GM18511 (cell line): ENCODE measurements around the gene RNF11.
A peak's percentile ranks its signal among the peaks of the same experiment; 100 is the strongest.

Experiments
- ATAC-seq: cut with Tn5 transposase; IDR thresholded peaks from one replicate; pipeline ENCODE4 v1.9.1; 2021; ENCODE audit warnings: mild to moderate bottlenecking, moderate library complexity; ENCODE audit not compliant: unreplicated experiment

RNF11 gene

DNA sequence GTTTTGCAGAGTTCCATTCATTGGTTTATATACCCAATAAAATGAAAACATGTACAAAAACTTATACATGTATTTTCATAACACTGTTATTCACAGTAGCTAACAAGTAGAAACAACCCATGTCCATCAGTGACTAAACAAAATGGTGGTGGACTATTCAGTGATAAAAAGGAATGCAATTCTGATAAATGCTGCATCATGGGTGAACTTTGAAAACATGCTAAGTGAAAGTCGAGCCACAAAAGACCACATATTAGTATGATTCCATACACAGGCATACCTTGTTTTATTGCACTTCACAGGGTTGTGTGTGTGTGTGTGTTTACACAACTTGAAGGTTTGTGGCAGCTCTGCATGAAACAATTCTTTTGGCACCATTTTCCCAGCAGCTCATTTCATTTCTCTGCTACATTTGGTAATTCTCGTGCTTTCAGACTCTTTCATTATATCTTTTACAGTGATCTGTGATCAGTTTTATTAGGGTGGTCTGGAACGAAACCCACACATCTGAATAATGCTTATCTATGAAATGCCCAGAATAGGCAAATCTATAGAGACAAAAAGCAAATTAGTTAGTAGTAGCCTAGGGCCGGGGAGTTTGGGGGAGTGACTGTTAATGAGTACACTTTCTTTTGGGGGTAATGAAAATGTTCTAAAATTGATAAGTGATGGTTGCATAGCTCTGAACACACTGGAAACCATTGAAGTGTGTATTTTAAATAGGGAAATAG lies 27.2 kb downstream of the RNF11 start:
- ATAC-seq = no peak

DNA sequence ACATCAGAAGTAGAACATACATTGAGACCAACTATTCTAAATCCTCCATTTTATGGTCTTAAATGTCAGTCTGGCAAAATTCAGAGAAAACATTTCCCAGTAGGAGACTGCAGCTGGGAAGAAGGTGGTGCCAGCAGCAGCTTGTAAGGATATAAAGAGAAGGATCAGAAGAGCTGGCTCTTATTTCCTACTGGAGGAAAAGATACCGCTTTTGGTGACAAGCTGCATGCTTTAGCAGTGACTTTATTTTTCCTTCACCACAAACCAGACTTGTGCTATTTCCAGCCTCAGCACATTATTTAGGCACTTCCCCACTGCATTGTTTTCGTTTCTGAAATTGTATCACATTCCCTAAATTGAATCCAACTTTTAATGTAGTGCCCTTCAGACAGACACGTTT lies 28.4 kb downstream of the RNF11 start:
- ATAC-seq = no peak

DNA sequence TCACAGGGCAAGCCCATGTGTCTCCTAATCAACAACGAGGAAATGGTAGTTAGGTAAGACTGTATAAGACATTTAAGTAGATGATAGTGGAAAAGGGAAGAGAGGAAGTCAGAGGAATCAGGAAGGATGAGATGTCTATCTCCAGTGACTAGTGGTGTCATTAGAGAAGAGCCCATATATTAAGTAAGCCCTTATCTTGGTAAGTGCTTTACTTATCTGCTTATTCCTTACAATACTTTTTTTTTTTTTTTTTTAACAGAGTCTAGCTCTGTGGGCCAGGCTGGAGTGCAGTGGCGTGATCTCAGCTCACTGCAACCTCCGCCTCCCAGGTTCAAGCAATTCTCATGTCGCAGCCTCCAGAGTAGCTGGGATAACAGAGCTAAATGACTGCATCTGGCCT lies 29.5 kb downstream of the RNF11 start:
- ATAC-seq = no peak

DNA sequence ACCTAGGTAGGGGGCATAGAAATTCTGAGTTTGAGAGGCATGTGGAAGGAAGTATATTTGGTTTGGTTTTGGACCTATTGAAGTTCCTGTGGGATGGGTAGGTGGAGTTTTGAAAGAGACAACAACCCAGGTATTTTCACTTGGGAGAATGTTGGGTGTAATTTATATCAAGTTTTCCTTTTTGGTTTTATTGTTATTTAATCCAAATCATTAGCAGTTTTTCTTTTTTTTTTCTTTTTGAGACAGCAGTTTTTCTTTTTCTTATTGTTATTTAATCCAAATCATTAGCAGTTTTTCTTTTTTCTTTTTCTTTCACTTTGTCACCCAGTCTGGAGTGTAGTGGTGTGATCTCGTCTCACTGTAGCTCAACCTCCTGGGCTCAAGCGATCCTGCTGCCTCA lies 30.1 kb downstream of the RNF11 start:
- no peak for ATAC-seq

DNA sequence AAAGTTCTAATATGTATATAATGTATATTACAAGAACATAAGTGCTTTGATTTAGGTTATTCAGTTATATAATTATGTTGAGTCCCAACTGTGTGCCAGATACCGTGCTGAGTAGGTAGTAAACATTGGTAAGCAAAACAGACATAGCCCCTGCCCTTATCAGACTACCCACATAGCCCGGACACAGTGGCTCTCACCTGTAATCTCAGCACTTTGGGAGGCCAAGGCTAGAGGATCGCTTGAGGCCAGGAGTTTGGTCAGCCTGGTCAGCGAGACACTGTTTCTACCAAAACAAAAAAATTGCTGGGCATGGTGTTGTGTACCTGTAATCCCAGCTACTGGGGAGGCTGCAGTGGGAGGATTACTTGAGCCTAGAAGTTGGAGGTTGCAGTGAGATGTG lies 30.7 kb downstream of the RNF11 start:
- ATAC-seq = no peak

DNA sequence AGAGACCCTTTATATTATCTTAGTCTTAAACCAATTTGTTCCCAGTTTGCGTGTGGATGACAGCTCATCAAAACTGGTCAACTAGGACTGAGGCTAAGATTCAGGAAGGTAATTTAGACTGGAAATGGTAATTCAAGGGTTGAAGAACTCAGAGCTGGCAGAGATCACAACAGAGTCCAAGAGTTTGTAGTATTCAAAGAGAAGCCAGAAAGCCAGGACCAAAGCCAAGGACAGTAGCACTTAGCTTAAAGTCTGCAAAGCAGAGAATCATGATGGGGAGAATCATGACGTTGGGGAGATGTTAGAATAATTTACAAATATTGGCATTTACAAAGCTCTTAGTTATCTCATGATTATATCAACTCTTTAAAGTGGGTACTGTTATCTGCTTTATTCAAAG lies 32.6 kb downstream of the RNF11 start:
- ATAC-seq = peak; percentile 34

DNA sequence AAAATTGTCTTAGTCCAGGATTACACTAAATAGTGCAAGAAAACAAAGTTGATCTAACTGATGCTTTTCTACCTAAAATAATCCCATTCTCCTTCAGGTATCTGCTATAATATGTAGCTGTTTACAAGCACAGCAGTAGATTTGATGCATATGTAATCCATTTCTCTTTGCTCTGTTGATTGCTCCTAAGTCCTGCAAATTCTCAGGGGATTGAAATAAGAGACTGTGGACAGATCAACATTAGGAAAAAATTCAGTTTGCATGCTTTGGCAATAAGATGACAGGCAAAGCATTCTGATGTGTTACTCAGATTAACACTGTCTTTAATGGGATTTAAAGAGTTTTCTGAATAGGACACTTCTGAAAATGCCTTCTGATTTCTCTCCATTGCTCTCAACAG lies 34.7 kb downstream of the RNF11 start:
- no peak for ATAC-seq

DNA sequence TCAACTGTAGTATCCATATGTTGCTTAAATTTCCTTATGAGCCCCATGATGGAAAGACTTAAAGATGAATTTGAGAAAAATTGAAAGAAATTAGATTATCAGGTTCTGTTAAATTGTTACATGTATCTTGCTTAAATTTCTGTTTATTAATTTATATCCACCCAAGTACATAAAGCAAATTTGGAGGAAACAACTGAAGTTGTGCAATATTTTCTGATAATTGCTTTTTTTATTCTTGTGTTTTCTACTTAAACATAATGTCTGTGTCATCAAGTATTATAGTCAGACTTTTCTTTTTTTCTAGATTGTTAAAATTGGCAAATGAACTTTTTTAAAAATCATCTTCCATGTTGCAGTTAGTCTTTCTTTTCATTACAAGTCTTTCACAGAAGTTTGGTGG lies 36.8 kb downstream of the RNF11 start:
- ATAC-seq = no peak

DNA sequence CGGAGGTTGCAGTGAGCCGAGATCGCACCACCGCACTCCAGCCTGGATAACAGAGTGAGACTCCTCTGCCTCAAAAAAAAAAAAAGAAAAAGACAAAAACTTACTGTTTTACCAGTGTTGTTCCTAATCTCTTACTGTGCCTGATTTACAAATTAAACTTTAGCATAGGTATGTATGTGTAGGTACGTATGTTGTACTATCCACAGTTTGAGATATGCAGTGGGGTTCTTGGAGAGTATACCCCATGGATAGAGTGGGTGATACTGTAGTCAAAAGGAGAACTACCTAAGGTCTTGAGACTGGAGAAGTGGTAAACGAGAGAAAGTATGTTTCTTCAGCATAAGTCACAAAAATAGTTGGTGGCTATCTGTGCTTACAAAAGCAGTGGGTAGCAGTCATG lies 38.6 kb downstream of the RNF11 start:
- ATAC-seq = no peak

DNA sequence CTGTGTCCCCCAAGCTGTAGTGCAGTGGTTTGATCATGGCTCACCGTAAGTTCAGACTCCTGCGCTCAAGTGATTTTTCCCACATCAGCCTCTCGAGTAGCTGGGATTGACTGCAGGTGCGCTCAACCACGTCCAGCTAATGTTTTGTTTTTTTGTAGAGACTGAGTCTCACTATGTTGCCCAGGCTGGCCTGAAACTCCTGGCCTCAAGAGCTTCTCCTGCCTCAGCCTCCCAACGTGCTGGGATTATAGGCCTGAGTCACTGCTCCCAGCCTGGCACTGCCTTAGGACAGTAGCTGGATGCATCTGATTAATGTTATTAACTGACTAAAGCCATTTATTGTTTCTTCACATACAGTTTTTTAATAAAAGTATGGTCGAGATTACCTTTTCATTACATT lies 40.2 kb downstream of the RNF11 start:
- no peak for ATAC-seq

DNA sequence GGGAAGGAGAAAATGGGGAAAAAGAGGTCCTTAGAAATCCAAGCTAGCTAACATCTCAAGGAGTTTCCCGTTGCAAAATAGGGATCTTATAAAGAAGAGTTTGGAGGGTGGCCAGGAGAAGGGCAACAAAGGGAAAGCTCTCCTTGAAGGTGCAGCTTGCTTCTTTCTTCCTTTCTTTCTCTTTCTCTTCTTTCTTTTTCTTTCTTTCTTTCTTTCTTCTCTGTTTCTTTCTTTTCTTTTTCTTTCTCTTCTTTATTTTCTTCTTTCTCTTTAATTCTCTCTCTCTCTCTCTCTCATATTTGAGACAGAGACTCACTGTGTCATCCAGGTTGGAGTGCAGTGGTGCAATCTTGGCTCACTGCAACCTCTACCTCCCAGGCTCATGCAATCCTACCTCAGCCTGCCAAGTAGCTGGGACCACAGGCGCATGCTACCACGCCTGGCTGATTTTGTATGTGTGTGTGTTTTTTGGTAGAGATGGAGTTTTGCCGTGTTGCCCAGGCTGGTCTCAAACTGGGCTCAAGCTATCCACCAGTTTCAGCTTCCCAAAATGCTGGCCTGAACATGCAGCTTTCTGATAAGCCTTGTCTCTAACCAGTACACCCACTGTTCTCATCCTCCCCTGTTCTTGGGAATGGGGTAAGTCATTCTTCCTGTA lies 44.4 kb downstream of the RNF11 start:
- no peak for ATAC-seq

DNA sequence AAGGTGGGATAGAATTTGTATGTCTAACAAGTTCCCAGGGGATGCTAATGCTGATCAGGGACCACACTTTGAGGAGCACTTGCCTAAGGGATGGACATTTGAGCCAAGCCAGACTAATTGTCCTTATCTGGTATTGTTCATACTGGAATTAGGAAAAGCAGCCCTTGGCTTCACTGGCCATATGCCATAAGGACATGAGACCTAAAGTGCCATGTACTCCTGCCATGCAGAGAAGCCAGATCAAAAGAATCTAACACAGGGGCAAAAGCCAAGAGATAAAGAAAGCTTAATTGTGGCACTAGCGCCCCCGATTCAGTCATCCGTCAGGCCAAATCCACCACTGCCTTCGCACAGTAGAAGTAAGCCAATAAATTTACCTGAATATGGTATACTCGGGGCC lies 45.7 kb downstream of the RNF11 start:
- no peak for ATAC-seq

DNA sequence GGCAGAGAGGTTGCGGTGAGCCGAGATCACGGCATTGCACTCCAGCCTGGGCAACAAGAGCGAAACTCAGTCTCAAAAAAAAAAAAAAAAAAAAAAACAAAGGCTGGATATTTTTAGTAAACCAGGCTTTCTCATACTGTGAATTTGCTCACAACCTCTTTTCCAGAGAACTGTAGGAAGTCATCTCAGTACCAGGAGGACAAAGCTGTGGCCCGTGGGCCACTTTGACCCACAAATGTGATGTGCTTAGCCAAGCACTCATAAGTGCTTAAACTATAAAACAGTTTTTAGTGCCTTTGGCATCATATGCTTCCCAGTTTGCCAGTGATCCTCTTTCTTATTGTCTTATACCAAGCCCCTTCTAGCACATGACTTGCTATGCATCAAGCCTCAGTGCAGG lies 46.5 kb downstream of the RNF11 start:
- ATAC-seq = no peak

DNA sequence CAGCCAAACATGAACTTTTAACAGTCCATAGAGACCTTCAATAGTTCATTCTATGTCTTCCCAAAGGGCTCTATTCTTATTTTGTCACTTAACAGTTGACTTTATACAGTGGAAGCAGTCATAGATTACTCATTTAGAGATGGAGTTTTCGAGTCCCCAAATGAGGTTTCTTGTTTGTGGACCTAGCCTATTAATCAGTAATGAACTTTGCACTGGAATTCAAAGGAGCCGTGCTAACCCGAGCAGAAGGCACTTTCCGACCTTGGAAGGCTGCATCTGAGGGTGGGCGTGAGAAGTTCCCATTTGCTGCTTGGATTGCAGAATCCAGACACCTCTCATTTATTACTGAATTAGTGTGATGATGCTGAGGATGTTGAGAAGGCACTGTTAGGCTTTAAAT lies 47.9 kb downstream of the RNF11 start:
- ATAC-seq = no peak

DNA sequence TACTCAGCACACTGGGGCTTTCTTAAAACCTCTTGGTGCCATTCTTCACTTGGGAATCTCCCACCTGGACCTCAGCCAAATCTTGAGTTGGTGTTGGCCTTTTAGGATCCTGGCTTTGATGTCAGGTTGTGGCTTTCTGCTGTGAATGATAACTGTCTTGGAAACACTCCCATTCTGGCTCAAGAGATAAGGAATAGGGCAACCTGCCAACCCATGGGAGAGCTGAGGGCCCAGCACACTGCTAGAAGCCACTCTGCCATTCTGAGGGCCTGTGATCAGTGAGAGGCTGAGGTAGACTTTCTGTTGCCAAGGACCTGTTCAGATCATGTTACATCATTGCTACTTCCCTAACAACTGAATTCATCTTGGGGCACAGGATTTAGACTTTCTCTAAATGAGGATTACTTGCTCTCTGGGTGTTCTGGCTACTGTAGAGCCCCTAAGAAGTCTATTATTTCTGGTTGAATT lies 48.4 kb downstream of the RNF11 start:
- peak; percentile 54 for ATAC-seq

DNA sequence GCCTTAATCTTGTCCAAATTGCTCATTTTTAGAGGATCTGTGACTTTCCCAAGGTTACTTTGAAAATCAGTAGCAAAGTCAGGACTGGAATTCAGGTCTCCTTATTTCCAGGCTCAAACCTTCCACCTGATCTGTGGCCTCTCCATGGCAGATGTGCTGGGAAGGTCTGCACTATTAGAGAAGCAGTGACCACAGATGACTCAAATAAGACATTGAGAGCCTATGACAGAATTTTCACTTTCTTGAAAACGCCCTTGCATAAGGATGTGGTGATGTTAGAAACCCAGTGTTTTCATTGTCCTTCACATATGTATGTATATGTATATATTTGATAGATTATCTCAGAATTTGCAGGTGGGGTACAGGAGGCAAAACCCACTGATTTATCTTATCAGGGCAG lies 49.0 kb downstream of the RNF11 start:
- peak; percentile 96 for ATAC-seq

DNA sequence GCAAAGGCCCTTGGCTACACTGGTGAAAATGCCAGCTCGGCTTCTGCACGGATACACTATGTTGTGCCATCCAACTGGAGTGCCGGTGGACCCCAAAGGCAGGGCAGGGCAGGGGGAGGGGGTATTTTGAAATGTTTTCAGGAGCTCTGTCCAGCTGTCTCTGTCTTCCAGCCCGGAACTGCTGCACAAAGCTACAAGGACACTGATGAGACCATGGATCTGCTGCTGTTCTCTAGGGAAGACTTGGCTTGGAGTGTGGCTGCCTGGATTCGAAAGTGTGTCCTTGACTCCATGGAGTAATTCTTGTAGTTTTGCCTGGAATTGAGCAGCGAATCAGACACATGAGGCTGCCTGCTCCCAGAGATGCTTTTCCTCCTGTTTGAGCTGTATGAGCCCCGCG lies 51.9 kb downstream of the RNF11 start:
- ATAC-seq = no peak

DNA sequence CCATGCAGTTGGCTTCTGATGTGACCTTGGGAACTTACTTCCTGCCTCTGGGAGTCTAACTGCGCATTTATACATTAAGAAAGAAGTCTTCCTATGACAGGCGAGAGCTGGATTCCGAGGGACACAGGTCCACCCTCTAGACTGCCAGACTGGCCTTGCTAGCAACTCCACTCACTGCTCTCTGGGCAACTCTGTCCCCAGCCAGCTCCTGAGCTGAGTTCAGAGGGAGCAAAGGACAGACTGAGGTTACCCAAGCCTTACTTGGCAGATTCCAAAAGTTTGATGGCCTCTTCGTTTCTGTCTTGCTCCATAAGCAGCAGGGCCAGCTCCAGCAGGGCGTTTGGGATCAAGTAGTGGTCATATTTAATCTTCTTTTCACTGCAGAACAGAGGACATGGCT lies 52.5 kb downstream of the RNF11 start:
- ATAC-seq = no peak

DNA sequence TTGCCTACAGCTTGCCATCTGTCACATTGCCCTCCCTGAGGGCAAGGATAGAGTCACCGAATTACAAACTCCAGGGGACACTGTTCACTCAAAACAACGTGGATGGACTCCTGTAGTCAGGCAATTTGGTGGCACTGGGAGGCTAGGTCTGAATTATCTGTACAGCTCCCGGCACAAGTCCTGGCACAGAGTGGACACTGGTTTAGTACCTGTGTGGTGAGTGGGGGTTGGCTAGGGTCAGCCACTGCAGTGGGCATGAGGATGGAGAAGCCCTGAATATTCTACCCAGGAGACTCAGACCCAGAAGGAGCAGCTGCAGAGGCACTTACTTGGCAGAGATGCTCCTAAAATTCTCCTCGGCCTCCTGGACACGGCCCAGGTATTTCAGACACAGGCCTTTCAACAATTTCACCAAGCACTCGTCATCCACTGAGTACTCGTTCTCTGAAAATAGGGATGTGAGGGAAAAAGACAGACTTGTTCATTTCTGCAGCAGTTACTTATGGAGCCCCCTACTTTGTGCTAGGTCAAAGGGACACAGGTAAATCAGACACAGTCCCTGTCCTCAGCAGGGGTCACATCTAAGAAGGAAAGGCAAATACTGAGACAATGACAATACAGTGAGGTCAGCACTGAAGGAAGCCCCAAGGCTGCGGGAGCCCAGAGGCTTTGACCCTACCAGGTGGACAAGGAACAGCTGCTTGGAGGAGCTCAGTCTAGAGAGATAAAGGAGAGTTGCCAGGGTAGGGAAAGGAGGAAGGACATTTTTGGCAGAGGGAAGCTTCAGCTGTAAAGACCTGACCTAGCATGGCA lies 53.8 kb downstream of the RNF11 start:
- no peak for ATAC-seq

DNA sequence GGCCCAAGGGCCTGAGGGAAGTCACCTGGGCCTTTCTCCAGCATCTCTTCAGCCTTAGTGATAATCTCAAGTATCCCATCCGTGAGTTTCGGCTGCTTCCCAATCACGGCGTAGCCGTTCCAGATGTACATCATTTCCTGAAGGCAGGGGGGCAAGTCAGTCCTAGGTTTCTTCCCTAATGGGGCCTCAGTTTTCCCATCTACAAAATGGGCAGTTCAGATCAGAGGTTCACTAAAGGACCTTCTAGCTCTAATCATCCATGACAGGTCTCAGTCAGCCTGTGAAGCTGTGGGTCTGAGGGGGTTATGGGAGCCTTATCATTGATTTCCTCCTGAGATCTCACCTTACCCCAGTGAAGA lies 54.4 kb downstream of the RNF11 start:
- ATAC-seq = no peak

DNA sequence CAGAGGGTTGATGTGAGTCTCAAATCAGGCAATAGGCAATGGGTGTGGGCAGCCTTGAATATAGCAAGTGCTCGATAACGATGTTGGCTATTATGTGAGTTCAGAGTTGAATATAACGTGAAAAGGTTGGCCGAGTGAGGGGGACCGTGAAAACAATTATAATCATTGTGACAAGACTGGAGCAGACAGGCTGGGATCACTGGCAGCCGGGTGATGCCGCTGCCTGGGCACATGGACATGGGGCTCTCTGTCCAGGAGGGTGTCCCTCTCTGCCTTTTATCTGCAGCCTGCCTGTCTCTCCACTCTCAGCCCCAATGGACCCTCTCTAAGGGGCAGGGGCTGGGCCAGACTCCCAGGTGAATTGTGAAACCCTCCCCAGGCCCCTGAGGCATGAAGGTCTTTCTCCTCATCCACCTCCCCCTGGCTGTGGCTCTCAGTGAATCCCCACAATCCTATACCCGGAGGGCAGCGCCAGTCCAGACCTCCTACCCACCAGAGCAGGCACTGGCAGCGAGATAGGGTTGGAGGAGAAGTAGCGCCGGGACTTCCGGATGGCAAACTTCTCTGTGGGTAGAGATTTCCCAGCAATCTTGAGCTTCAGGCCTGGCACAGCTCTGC lies 57.9 kb downstream of the RNF11 start:
- ATAC-seq = no peak
